Left renal cortex interstitium (tissue), 4 donors: ENCODE results near the gene RAB3C. TPM values are rescaled to one million over a fixed set of nuclear protein-coding genes. Genes with fewer than 3 reads are reported as not detected.
"Not testable (repeated sequence)": the region's sequence is repeated elsewhere in the genome, so short reads cannot be mapped to it uniquely, and the experiment has no call there.

Source experiments
- DNase-seq, 4 donors: peaks; one replicate each; pipeline ENCODE4 v3.0.0-alpha.2; 2013; ENCODE audit warnings: low read depth in 4 of 4, low spot score in 2 of 4, missing footprints in 1 of 4
- polyA plus RNA-seq, 4 donors: library from polyadenylated mRNA; unstranded; fragments of 120-200 nt; gene quantifications; one replicate each; pipeline ENCODE4 v1.2.1, GENCODE V29; 2013; ENCODE audit not compliant: insufficient read length in 4 of 4

The RAB3C gene, protein sequence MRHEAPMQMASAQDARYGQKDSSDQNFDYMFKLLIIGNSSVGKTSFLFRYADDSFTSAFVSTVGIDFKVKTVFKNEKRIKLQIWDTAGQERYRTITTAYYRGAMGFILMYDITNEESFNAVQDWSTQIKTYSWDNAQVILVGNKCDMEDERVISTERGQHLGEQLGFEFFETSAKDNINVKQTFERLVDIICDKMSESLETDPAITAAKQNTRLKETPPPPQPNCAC
- 1 to 10 TPM; 1.8 to 3.3 (median 2.5) TPM for polyA plus RNA-seq

DNA sequence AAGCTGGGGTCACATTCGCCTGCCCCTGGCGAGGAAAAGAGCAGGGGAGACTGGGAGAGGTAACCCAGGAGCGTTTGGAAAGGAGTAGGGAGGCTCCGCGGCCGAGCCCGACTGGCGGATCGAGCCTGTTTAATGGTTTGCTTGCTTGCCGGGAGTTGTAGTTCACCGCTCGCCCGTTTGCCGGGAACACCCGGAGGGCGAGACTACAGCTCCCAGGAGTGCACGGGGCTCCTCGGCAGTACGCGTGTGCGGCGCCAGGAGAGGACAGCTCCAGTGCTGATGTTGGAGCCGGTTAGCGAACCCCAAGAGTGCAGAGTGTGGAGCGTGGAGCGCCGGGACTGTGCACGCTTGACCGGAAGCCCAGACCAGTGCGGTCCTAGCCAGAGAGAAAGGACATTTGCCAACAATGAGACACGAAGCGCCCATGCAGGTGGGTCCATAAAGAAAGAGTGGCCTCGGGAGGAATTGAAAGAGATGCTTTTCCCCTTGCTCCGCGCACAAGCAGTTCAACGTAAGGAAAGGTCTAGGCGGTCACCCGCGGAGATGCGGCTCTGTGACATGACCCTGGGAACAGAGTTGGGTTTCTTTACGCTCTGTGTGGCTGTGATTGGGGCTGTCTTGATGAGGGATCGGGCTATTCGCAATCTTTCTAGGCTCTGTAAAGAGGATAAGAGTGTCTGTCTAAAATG is at the start of gene RAB3C:
TSS of gene RAB3C (plus strand) at position 273 of the 689 bp plus-strand sequence. CDS start at position 407, 134 bp downstream.
- DNase-seq, result peak; percentile 67 to 92 (median 78)

DNA sequence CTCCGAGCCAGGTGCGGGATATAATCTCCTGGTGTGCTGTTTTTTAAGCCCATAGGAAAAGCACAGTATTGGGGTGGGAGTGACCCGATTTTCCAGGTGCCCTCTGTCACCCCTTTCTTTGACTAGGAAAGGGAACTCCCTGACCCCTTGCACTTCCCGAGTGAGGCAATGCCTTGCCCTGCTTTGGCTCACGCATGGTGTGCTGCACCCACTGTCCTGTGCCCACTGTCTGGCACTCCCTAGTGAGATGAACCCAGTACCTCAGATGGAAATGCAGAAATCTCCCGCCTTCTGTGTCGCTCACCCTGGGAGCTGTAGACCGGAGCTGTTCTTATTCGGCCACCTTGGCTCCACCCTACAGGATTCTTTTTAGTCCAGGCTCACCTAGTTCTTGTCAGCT is 40.9 kb upstream of the RAB3C start:
- not testable (repeated sequence) for DNase-seq

DNA sequence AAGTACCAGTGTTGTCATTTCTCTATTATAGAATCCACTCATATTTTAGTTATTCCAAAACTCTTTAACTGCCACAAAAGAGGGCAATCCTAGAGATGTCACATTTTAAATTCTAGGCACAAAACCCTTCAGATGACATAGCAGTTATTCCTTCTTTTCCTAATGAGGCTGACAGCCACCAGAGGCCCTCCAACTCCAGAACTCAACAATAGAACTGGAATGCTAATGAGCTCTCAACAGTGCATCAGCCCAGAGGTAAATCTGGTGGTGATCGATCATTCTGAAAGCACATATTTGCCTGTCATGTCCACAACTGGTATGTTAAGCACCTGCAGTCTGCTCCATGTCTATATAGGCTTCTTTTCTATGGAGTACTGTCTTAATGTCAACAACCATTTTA is 40.2 kb upstream of the RAB3C start:
- DNase-seq, result no peak

DNA sequence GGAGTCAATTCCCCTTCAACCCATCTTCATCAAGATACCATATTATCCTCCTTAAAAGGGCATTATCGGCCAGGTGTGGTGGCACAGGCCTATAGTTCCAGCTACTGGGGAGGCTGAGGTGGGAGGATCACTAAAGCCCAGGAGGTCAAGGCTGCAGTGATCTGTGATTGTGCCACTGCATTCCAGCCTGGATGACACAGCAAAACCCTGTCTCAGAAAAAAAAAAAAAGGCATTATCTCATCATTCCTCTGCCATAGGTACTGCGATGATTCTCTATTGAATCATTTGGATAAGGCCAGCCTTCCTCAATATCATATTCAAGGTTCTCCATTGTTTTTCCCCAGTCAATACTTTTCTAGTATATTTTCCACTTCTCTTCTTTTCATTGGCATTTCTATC is 39.2 kb upstream of the RAB3C start:
- DNase-seq, result no peak

DNA sequence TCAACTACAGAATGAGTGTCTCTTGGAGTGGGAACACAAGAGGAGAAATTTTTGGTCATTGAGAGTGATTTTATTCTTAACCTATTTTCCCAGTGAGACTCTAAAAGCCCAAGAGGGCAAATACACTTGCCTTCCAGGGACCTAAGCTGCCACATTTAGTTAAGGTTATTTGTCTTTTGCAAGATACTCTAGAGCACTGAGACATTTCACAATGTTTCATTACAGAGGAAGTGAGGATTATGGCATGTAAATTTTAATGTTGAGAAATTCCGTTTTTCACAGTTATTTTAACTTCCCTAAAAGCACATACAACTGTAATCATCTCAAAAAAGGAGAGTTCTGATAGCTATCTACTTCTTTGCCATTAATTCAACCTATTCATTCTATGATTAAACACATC is 38.7 kb upstream of the RAB3C start:
- no peak for DNase-seq

DNA sequence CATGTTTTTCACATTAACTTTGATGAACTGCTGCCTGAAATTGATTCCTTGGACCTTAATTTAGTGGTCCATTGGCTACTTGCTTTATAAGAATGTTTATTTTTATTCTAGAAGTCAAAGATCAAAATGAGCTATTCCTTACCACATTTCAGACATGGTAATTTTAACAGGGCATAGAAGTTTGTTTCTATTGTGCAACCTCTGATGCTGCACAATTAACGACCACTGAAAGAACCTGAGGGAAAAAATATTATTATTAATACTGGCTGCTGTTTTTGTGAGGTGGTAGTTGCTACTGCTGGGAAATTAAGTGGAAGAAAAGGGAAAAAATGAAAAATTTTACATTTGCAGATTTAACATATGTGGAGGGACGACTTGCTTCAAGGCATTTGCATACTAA is 37.9 kb upstream of the RAB3C start:
- no peak for DNase-seq

DNA sequence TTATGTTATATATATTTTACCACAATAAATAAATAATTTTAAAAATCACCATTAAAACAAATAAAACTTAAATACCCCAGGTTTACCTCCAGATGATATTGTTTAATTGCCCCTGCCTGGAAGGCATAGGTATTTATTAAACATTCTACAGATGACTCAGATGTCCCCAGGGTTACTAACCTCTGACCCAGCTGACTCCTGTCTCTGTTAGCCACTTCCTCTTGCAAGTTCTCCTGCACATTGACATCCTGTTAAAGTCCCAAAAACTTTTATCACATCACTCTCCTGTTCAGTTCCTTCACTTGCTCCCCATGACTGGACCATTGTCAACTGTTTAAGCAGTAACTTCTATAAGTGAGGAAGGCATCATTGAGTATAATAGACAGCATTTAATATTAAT is 37.0 kb upstream of the RAB3C start:
- DNase-seq, result no peak

DNA sequence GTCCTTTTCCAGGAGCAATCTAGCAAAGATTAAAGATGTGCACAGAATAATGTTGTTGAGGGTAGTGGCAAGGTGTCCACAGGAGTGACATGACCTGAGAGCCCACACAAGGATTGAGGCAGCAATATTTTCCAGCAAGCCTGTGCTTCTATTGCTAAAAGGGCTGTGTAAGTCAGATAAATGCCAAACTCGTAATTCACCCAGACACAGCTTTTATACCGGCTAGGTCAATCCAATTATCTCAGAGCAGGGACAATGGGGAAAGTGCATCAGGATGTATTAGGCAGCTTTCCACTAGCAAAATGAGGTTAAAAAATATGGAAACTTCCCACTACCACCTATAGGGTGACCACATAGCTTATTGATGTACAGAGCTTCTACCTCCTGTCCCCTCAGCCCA is 34.8 kb upstream of the RAB3C start:
- DNase-seq, result no peak

DNA sequence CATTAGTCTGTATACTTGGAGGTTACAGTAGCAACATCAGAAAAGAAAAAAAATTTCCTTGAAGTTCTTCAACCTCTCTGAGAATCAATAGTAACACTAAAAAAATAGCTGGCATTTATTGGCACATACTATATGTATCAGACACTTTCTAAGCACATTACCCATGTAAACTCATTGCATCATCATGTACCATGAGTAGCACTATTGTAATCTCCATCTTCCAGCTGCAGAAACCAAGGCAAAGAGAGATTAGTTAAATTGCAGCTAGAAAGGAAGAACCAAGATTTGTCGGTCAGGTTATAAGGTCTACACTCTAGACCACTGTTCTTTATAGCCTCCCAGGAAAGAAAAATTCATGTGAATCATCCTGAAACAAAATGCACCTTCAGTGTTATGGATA is 31.4 kb upstream of the RAB3C start:
- no peak for DNase-seq

DNA sequence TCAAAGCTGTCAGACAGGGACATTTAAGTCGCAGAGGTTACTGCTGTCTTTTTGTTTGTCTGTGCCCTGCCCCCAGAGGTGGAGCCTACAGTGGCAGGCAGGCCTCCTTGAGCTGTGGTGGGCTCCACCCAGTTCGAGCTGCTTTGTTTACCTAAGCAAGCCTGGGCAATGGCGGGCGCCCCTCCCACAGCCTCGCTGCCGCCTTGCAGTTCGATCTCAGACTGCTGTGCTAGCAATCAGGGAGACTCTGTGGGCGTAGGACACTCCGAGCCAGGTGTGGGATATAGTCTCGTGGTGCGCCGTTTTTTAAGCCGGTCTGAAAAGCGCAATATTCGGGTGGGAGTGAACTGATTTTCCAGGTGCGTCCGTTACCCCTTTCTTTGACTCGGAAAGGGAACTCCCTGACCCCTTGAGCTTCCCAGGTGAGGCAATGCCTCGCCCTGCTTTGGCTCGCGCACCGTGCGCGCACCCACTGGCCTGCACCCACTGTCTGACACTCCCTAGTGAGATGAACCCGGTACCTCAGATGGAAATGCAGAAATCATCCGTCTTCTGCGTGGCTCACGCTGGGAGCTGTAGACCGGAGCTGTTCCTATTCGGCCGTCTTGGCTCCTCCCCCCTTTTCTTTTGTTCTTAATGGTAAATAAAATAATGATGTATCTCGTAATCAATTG is 25.1 kb upstream of the RAB3C start:
- DNase-seq, result not testable (repeated sequence)

DNA sequence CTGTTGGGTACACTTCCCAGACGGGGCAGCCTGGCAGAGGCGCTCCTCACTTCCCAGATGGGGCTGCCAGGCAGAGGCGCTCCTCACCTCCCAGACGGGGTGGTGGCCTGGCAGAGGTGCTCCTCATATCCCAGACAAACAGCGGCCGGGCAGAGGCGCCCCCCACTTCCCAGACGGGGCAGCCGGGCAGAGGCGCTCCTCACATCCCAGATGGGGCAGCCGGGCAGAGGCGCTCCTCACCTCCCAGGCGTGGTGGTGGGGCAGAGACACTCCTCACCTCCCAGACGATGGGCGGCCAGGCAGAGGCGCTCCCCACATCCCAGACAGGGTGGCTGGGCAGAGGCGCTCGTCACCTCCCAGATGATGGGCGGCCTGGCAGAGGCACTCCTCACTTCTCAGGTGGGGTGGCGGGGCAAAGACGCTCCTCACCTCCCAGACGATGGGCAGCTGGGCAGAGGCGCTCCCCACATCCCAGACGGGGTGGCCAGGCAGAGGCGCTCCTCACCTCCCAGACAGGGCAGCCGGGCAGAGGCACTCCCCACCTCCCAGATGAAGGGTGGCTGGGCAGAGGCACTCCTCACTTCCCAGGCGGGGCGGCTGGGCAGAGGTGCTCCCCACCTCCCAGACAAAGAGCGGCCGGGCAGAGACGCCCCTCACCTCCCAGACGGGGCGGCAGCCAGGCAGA is 19.7 kb upstream of the RAB3C start:
- DNase-seq, result not testable (repeated sequence)

DNA sequence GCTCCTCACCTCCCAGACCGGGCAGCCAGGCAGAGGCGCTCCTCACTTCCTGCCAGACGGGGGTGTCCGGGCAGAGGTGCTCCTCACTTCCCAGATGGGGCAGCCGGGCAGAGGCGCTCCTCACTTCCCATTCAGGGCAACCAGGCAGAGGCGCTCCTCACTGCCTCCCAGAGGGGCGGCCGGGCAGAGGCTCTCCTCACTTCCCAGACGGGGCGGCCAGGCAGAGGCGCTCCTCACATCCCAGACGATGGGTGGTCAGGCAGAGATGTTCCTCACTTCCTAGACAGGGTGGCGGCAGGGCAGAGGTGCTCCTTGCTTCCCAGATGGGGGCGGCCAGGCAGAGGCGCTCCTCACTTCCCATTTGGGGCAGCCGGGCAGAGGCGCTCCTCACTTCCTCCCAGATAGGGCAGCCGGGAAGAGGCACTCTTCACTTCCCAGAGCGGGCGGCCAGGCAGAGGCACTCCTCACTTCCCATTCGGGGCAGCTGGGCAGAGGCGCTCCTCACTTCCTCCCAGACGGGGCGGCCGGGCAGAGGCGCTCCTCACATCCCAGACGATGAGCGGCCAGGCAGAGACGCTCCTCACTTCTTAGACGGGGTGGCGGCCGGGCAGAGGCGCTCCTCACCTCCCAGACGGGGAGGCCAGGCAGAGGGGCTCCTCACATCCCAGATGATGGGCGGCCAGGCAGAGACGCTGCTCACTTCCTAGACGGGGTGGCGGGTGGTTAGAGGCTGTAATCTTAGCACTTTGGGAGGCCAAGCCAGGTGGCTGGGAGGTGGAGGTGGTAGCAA is 18.6 kb upstream of the RAB3C start:
- DNase-seq, result not testable (repeated sequence)

DNA sequence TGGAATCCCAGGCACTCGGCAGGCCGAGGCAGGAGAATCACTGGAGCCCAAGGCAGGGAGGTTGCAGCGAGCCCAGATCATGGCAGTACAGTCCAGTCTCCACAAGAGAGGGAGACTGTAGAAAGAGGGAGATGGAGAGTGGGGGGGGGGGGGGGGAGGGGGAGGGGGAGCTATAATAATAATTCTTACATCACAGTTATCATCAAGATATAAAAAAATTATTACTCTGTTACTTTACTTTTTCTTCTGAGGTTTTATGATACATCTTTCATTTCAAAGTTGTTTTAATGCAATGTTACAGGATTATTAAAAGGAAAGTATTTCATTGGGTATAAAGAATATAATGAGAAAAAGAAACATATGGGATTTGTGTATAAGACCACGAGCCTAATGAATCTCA is 17.8 kb upstream of the RAB3C start:
- DNase-seq, result no peak

DNA sequence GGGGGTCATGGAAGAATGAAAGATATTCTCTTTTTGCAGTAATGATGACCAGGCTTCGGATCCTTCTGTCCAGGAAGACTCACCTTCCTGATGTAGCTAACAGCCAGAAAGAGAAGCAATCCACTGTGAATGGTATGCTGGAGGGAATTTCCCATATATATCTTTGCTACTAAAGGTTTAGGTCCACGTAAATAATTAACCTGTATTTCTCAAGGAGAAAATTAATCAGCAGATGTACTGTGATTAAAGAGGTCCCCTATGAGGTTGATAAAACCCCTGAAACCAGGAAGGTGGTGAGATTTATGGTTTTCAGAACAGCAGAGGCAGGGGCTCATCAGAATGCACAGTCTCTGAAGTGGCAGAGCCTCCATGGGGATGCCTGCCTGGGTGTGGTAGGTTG is 11.4 kb upstream of the RAB3C start:
- DNase-seq, result no peak

DNA sequence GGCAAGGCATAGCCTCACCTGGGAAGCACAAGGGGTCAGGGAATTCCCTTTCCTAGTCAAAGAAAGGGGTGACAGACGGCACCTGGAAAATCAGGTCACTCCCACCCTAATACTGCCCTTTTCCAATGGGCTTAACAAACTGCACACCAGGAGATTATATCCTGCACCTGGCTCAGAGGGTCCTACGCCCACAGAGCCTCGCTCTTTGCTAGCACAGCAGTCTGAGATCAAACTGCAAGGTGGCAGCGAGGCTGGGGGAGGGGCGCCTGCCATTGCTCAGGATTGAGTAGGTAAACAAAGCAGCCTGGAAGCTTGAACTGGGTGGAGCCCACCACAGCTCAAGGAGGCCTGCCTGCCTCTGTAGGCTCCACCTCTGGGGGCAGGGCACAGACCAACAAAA is 9.9 kb upstream of the RAB3C start:
- DNase-seq, result not testable (repeated sequence)

DNA sequence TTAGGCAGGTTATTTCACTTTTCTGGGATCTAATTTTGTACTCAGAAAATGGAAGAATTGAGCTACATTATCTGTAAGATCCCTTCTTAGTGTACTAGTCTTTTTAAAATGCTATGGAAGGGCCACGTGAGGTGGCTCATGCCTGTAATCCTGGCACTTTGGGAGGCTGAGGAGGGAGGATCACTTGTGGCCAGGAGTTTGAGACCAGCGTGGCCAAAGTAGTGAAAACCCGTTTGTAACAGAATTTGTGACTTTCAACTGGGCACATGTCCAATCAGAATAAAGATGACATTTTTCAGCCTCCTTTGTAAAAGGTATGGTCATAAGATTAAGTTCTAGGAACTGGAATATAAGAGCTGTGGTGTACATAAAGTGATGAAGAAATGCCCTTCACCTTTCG is 3.1 kb upstream of the RAB3C start:
- DNase-seq, result no peak

DNA sequence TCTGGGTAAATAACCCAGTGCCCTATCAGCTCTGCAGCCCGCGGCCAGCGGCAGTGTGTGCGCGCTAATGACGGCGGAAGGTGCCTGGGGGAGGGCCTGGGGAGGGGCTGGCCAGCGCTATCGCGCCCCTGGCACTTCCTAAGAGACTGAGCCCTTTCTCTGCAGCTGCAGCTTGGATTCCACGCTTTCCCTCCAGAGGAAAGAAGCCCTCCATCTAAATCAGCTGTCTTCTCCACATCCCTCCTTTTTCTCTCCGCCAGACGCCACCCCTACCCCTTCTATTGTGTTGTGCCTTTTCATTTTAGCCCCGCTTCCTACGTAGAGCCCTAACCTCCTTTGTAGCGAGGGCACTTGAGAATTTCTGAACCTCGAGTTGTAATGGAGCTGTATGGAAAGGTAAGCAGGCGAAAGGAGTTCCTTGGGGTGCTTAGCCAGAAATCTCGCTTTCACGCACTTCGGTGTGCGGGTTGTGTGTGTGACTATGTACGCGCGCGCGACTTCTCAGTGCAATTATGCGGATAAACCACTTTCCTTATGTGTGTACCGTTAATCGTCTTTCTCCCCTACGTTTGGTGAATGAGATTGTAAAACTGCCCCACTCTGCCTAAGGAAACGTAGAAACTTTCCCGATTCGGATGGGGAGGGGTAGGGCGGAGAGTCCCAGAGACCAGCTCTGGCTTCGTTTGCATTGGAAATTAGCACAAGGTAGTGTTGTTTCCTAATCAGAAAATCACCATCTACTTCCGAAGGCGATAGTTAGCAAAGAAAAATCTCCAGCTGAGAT is 664 bp upstream of the RAB3C start:
- peak in 1 of 4 donors; percentile 67 for DNase-seq

DNA sequence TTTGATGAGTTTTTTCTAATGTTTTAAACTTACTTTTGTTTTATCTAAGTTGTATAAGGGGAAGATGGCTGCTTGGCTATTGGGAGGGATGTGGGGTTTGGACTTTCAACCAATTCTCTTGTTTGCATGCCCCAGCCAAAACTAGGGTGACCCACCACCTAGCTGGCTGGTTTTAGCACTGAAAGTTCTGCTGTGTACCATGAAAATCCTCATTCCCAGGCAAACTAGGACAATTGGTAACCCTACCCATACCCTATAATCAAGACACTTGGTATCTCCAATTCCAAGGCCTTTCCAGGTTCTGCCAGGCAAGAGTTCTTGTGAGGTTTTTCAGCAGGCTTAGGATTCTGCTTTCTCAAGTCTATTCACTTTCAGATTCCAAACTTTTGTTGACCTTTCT is 13.1 kb downstream of the RAB3C start:
- DNase-seq, result no peak

DNA sequence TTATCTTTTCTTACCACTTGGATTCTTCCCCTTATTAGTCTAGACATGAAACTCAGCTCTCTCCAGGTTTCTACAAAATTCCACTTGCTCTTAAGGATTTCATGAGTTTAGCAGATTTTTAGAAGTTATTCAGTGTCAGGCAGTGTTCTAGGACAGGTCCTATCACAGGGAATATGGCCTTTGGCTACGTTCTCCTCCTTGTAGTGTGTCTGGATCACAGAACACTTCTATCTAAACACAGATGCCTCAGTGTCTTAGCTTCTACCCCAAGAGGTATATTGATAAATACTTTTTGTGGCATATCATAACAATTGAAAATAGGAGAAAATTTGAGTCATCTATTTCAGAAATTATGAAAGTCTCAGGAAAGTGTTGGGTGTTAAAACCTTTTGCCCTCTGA is 15.6 kb downstream of the RAB3C start:
- no peak for DNase-seq

DNA sequence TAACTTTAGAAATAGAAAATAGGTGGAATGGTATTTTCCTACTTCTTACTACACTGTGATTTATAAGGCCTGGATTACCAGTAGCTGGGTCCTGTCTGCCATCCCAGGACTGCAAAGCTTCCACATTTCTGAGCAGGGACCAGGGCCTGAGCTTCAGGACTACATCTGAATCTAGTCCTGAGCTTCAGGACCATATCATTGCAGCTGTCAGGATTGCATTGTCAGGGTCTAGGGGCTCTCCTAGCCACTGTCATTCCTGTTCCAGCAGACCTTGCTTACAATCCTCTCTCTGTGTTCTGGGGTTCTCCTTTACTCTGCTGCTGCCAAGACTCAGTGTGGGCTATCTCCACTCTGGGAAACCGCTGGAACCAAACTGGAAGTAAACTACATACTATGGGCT is 16.3 kb downstream of the RAB3C start:
- DNase-seq, result no peak
